Activated CD8-positive, alpha-beta memory T cell treated with anti-CD3 and anti-CD28 coated beads, Interleukin-2, amount 50 U/mL, for 1 hour (primary cell): ENCODE results near the gene ACOXL.

Experiments used
- DNase-seq: peaks from one replicate; pipeline ENCODE4 v3.0.0-alpha.2; 2020; ENCODE audit errors: extremely low read depth

Gene ACOXL

DNA sequence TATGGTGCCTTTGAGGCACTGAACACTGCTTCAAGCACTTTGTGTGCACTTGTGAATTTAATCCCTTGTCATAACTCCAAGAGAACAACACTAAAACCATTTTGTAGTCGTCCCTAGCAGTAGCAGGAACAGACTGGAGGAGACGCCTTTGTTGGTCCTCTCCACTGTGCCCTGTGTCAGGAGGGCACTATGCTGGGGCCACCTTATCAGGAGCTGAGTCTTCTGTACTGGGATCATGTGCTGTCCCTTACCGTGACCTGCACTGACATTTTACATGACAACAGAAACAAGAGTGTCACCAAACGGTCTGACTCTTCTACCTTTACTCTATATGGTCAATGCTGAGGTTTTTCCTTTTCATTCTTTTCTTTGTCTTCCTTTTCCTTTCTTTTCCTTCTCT, 62.0 kb downstream of the ACOXL start:
- no peak for DNase-seq

DNA sequence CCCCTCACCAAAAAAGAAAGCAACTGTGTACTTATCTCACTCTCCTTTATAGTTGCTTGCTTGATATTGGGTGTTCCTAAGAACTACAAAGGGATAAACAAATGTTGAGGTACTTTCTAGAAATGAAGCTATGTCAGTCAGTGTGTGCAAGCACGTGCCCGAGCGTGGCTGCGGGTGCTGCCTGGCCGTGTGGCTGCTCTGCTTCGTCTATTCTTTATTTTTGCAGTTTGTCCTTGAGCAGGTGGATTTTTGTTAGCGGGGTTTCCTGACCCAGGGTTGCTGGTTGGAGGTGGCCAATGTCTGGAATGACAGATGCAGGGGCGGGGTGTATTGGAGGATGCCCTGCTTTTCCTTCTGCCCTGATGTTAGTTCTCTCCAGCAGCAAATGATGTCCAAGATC, 62.6 kb downstream of the ACOXL start:
- no peak for DNase-seq

GRCh38 chr2:110796716-110797301, 64.4 kb downstream of the ACOXL start:
- DNase-seq: no peak

DNA sequence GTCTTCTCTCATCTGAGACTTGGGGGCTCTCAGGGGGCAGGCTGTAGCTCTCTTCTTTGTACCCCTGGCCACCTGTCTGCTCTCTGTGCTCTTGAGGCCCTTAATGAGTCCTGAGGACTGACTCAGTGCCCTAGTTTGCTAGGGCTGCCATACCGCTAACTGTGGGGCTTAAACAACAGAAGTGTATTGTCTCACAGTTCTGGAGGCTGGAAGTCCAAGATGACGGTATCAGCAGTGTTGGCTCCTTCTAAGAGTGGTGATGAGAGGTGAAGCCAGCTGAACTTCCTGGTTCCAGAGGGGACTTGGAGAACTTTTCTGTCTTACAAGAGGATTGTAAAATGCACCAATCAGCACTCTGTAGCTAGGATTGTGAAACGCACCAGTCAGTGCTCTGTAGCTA, 67.0 kb downstream of the ACOXL start:
- DNase-seq: no peak

GRCh38 chr2:110800611-110801402, 68.4 kb downstream of the ACOXL start:
- DNase-seq: no peak

- no peak for DNase-seq
These were observed 70.0 kb downstream of the ACOXL start for GRCh38 chr2:110802208-110802932.

- DNase-seq: no peak
These were observed 72.1 kb downstream of the ACOXL start for GRCh38 chr2:110804433-110804832.

DNA sequence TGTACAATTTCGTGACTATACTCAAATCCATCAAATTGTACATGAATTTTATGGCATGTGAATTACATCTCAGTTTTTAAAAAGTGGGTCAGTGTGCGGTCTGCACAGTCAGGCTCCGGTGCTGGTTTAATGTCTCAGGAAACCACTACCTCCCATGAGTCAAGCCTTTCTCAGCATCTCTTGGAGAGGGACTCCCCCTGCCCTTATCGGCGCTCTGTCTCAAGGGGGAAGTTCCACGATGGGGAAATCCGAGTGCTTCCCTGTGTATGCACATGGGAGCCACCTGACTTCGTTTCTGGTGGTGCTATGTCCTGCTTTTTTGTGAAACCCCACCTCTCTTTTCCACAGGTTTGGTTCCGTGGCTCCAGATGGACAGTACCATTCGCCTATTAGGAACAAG, 72.5 kb downstream of the ACOXL start:
- DNase-seq: no peak

DNA sequence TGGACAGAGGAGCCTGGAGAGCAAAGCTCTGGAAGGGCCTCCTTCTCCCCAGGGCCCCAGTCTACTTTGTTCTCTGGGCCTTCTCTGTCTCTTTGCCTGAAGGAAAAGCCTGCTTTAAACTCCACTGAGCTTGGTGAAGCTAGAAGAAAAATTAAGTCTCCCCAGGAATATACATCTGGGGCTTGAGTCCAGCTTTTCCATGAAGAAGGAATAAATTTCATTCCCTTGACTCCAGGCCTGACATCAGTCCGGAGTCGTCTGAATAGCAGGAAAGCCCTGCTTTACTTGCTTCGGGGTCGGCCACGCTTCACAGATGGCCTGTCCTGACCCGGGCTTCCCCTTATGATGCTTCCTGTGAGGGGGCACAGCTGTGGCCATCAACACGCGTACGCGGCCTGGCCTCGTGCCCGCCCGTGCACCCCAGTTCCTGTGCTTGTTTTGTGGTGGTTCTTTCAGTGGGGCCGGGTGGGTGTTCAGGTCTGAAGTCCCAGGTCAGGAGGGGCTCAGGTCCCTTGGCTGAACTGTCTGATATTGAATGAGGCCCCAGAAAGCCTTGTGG, 73.6 kb downstream of the ACOXL start:
- no peak for DNase-seq

- no peak for DNase-seq
These were observed 75.1 kb downstream of the ACOXL start for GRCh38 chr2:110807522-110807921.

DNA sequence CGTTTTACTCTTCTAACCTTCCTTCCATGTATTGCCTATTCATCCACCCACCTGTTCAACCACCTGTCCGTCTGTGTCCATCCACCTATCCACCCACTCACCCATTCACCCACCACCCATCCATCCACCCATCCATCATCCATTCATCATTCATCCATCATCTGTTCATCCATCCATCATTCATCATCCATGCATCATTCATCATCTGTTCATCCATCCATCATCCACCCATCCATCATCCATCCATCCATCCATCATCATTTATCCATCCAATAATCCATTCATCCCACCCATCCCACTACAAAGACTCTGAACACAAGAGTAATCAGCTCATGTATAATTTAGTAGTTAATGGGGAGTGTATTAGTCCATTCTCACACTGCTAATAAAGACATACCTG, 78.0 kb downstream of the ACOXL start:
- no peak for DNase-seq

GRCh38 chr2:110812726-110813645, 80.6 kb downstream of the ACOXL start:
- no peak for DNase-seq

- no peak for DNase-seq
These were observed 81.5 kb downstream of the ACOXL start for GRCh38 chr2:110813896-110814295.

GRCh38 chr2:110815938-110816337, 83.6 kb downstream of the ACOXL start:
- DNase-seq: no peak

GRCh38 chr2:110816404-110817365, 84.3 kb downstream of the ACOXL start:
- DNase-seq: no peak

- DNase-seq: no peak
These were observed 86.6 kb downstream of the ACOXL start for GRCh38 chr2:110818767-110819481.

DNA sequence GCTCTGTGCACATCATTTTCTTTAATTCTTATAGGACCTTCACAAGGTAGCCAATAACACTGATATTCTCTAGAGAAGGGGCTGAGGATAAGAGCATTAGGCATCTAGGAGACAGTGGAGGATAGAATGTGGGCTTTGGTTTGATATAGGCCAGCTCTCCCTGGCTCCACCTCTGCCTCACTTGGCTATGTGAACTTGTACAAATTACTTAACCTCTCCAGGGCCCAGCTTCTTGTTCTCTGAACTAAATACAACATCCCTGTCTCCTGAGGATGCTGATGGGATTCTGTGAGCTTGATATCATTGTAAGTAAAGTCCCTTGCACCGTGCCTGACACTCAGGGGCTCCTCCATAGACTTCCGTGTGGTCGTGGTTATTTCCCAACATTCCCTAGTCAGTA, 87.3 kb downstream of the ACOXL start:
- no peak for DNase-seq

DNA sequence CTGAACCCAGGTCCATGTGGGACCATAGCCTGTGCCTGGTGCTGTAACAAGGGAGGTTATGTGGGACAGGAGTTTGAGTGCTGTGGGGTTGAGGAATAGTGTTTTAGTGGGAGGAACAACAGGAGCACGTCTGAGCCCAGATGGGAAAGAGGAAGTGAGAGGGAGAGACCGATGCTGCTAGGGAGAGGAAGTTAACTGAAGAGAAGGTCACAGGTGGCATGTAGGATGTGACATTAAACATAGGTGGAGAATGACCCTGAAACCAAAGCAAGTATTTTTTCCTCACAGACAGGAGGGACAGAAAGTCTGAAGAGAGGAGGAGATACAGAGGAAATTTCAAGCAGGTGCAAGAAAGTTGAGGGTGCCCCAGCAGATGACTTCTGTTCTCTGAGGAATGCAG, 87.8 kb downstream of the ACOXL start:
- no peak for DNase-seq

- no peak for DNase-seq
These were observed 90.8 kb downstream of the ACOXL start for GRCh38 chr2:110823165-110823564.

DNA sequence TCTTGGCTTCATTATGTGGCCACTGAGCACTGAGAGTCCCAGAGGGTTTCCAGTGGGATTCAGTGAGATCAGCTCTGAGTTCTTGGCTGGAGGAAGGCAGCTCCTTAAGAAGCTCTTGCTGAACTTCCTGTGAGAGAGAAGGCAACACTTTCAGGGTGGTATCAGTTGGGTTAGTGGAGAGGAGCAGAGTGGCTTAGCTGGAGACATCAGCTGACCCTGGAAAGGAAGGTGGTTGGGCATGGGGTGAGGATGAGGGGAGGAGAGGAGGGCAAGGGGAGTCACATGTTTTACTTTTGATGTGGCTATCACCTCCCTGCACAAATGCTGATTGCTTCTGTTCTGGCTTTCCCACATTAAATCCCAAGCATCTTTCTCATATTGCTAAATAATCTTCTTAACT, 95.1 kb downstream of the ACOXL start:
- no peak for DNase-seq
